HG03097 (cell line): Measurements from ENCODE around the gene AUTS2.

ENCODE experiments used
- ATAC-seq: cut with Tn5 transposase; IDR thresholded peaks from one replicate; pipeline ENCODE4 v1.9.1; 2021; ENCODE audit not compliant: unreplicated experiment, low FRiP score

AUTS2 gene

DNA sequence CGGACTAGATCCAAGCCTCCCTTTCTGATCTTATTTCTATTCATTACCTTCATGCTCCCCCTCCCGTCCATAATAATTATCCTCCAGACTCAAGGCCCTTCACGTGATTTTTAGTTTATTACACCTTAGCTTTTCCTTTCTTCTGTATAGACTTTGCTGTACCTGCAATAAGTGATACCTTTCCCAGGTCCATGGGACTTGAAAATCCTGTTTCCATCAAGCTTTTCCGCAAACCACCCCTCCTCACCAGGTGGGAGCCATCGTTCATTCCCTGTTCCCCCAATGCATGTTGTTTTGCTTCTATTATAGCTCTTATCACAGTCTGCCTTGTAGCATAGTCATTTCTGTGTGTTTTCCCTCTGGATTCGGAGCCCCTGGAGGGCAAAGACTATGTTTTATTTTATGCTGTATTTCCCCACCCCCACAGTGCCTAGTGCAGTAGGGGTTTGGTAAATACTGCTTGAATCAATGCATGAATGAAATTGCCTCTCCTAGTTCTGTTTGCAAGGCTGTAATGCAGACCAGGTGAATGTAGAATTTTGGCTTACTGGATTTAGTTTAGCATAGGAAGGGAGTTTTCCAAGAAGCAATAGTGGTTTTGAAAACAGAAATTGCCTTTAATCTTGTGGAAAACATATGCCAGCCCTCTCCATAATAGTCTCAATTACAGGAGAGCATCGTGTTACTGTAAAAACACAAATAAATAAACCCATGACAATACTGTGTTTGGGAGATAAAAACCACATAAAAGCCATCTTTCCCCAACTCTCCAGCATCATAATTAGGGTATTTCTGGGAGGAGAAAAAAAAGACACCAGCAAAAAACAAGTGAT is 213.4 kb downstream of the AUTS2 start:
- no peak for ATAC-seq

- ATAC-seq = no peak
Observed at GRCh38 chr7:69812756-69813155, 214.5 kb downstream of the AUTS2 start.

GRCh38 chr7:69813637-69814240 is 215.5 kb downstream of the AUTS2 start:
- ATAC-seq = no peak

GRCh38 chr7:69814421-69814962 is 216.2 kb downstream of the AUTS2 start:
- no peak for ATAC-seq

DNA sequence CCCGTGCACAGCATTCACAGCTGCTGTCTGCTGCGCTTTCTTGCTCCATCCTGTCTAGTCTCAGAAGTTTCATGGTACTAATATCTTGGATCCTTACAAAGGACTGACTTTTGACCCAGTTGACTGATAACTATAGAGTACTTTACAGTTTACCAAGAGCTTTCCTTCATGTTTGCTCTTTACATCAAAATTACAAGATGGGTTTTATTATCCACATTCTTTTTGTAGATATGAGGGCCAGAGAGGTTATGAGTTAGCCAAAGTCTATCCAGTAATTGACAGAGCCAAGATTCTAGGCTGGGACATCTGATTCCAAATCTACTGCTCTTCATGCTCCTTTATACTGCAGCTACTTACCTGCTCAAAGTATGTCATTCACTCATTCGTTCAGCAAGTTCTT is 218.2 kb downstream of the AUTS2 start:
- ATAC-seq = no peak

GRCh38 chr7:69817121-69817520 is 218.8 kb downstream of the AUTS2 start:
- no peak for ATAC-seq

- no peak for ATAC-seq
Observed at GRCh38 chr7:69817841-69818635, 219.8 kb downstream of the AUTS2 start.

- ATAC-seq = no peak
Observed at GRCh38 chr7:69818636-69819332, 220.5 kb downstream of the AUTS2 start.

- ATAC-seq = no peak
Observed at GRCh38 chr7:69819333-69819705, 221.0 kb downstream of the AUTS2 start.

- no peak for ATAC-seq
Observed at GRCh38 chr7:69820479-69821192, 222.4 kb downstream of the AUTS2 start.

GRCh38 chr7:69822386-69822785 is 224.1 kb downstream of the AUTS2 start:
- no peak for ATAC-seq

DNA sequence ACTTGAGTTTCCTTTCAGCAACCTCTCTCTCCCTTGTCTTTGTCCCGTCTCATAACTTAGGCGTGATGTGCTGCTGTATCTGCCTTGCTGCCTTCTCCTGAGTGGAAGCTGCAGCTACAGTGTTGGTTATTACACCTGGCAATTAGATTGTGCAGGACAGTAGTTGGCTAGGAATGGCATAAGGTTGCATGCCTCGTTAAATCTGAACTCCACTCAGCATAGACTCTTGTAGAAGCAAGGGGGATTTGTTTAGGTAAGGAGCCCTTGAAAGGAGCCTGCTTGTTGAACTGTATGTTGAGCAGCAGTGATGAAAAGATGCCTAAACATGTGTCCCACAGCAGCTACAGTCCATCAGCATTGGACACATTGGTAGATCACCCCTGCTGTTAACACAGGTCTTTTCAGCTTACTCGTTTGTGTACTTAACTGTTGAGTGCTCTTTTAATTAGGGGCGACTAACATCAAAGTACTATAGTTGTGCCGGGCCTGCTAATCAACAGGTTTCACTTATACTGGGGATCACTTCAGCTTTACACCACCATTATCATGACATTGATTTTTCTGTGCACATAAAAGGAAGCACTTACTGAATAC is 225.0 kb downstream of the AUTS2 start:
- no peak for ATAC-seq

DNA sequence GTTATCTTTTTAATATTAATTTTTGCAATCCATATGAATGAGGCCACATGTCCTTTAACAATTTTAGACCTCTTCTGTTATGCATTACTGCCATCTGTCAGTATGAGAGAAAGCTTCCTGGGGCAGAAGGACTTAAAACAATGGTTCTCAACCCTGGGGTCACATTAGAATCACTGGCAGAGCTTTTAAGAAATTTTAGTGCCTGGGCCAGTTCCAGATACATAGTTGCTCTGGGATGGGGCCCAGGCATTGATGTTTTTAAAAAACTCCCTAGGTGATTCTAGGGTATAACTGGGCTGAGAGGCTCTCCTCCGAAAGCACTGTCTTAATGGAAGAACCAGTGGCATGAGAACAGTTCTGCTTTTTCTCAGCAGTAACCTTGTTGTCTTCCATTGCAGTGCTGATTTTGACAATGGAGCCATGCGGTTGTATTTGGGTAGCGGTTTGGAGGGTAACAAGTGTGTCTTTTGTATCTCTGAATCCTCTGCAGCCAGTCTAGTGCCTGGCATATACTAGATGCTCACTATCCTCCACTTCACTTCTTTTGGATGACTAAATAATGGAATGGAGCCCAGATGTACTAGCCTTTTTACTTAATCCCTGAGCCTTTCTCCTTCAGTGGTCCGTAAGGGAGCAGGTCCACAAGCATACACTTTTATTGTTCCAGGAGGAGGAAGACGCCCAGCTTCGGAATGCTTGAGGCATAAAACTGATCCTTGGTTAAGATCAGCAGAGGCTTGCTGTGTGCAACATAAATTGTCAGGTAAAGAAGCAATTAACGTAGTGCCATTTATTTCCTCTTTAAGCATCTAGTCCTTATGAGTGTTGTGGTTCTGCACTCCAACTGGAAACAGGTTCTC is 227.1 kb downstream of the AUTS2 start:
- ATAC-seq = peak; percentile 22

DNA sequence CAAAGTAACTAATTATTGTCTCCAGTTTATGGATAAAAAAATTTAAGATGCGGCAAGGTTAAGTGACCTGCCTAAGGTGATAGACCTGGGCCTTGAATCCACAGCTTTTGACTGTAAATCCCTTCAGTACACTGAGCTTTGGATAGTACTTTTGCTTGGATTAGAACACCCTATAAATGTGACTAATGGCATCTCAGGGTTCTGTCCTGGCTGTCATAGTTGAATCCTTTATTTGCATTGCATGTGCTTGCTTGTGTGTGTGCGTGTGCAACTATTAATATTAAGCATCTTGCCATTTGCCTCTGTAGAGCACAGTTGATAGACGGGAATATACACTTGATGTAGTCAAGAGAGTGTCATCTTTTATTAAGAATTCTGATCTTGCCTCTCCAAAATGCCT is 228.0 kb downstream of the AUTS2 start:
- ATAC-seq = no peak

- no peak for ATAC-seq
Observed at GRCh38 chr7:69827140-69827539, 228.9 kb downstream of the AUTS2 start.

DNA sequence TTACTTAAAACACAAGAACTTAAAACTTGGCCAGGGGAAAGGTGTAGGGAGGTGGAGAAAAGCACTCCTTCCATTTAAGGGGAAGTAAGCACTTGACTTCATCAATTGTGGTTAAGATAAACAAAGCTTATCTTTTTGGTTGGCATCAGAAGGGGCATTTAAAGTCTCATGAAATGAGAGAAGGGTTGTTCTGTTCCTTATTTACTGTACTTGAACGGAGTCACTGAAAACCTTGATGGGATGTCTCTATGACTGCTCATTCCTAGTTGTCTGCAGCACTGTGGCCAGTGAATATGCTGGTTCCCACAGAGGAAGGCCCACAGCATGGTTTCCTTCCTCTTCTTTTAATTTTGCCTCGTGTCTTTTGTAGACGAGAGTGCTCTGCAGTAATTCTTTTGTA is 229.3 kb downstream of the AUTS2 start:
- no peak for ATAC-seq

- no peak for ATAC-seq
Observed at GRCh38 chr7:69832356-69832755, 234.1 kb downstream of the AUTS2 start.

DNA sequence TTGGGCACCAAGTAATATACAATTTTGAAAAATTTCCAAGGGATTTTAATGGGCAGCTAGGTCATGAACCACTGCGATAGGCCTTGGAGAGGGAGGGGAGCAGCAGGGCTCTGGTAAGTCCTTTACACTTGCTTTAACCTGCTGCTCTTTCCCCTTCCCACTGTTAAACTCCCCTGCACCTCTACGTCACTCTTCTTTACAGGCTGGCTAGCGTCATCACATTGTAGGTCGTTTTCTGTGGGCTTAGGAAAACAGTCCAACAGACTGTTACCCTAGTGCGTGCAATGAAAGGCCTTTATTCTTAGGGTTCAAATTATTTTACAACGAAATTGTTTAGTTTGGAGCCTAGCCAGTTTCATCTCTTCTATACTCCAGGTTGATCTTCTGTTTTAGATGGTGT is 235.7 kb downstream of the AUTS2 start:
- no peak for ATAC-seq

DNA sequence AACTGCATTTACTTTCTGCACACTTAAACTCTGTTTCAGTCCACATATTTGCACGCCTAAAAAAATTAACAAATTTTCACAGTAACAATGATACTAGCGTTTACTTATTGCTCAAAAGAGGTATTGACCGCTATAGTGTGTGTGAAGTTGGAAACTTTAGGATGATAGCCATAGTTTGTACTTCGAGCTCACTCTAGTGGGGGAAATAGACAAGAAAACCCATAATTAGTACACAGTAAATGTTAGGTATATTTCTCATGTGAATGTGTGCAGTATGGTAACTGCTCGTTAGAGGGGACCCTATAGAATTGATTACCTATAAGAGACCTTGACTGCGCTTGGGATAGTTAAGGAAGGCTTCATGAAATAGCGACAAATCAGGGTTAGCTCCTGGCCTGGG is 238.4 kb downstream of the AUTS2 start:
- no peak for ATAC-seq
